Thyroid gland (tissue), 4 donors: Measurements from ENCODE around the gene PLCG1.

Experiments
- POLR2A ChIP-seq, 2 donors: fragments of 450-650 bp; IDR thresholded peaks; one replicate each; pipeline ENCODE4 v1.6.1; 2017; ENCODE audit warnings: antibody characterized with exemption in 2 of 2, mild to moderate bottlenecking in 2 of 2, moderate library complexity in 1 of 2
- TF ChIP-seq, protein P1 (sequence below), 6 experiments: fragments of 200-600 bp in 3 of 6; fragments of 450-650 bp in 3 of 6; sonication (generic) in 3 of 6; IDR thresholded peaks; one replicate each; pipeline ENCODE4 v1.5.1; 2016 to 2019; ENCODE audit warnings: antibody characterized with exemption in 6 of 6, mild to moderate bottlenecking in 2 of 6, inconsistent platforms in 1 of 6, moderate library complexity in 1 of 6

DNA sequence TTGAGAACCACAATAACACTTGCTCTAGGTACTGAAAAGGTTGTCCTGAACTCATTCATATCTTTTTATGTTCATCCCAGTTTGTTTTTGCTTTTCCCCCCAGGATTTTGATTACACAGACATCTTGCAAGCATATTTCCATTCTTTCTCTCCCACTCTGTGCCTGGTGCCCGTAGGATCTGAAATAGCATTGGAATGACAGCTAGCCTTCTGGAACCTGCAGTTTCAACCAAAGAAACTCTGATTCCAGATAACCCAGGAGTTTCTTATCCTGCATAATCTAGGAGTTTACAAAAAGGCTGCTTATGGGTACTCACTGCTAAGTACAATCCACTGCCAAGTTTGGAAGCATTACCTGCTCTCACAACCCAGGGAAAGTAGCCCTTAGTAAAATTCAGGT lies 28.8 kb upstream of the PLCG1 start:
- no peak for TF ChIP-seq POLR2A (IDR thresholded peaks at IDR 0.05)
- TF ChIP-seq, protein P1, sequence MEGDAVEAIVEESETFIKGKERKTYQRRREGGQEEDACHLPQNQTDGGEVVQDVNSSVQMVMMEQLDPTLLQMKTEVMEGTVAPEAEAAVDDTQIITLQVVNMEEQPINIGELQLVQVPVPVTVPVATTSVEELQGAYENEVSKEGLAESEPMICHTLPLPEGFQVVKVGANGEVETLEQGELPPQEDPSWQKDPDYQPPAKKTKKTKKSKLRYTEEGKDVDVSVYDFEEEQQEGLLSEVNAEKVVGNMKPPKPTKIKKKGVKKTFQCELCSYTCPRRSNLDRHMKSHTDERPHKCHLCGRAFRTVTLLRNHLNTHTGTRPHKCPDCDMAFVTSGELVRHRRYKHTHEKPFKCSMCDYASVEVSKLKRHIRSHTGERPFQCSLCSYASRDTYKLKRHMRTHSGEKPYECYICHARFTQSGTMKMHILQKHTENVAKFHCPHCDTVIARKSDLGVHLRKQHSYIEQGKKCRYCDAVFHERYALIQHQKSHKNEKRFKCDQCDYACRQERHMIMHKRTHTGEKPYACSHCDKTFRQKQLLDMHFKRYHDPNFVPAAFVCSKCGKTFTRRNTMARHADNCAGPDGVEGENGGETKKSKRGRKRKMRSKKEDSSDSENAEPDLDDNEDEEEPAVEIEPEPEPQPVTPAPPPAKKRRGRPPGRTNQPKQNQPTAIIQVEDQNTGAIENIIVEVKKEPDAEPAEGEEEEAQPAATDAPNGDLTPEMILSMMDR (IDR thresholded peaks at IDR 0.05): no peak
